GM12878 (cell line): Measurements from ENCODE around the gene EEFSEC. TPM values are rescaled to one million over a fixed set of nuclear protein-coding genes. Genes with fewer than 3 reads are reported as not detected.

ENCODE experiments used
- ATAC-seq: fragments of 200-7000 bp; cut with Tn5 transposase; 3 replicates; pipeline ENCODE4 v1.9.1; 2020; ENCODE audit warnings: mild to moderate bottlenecking, moderate library complexity
- BruUV-seq: library from RNA; stranded (reverse); fragments of 400-500 nt; replicated peaks from 2 replicates; lab custom pipeline; 2021; lab: Mats Ljungman, UMichigan
- CTCF ChIA-PET: fragments of 300-600 bp; sonication (Branson Sonifier 250); formaldehyde crosslinking; extraction: SDS; loops from one replicate; lab custom pipeline; 2021; ENCODE audit warnings: inconsistent platforms; lab: Yijun Ruan, JAX
- POLR2A ChIA-PET: fragments of 350-600 bp; formaldehyde crosslinking; extraction: SDS; loops from one replicate; lab custom pipeline; 2021; ENCODE audit warnings: inconsistent platforms; lab: Charles Lee
- RAD21 ChIA-PET: fragments of 300-600 bp; sonication (Branson Sonifier 250); formaldehyde crosslinking; loops from one replicate; lab custom pipeline; 2023; ENCODE audit warnings: antibody characterized with exemption; ENCODE audit not compliant: unreplicated experiment; lab: Charles Lee
- SMC1A ChIA-PET: fragments of 300-600 bp; sonication (Branson Sonifier 250); formaldehyde crosslinking; loops from one replicate; lab custom pipeline; 2023; ENCODE audit not compliant: unreplicated experiment, uncharacterized antibody; lab: Charles Lee
- DNase-seq: peaks from one replicate; pipeline ENCODE4 v3.0.0-alpha.2; 2011; ENCODE audit warnings: low read depth, low spot score
- FAIRE-seq: peaks from 3 replicates; lab custom pipeline; 2011; peaks lifted over from hg19 to GRCh38; lab: Jason Lieb, UNC
- H2AFZ ChIP-seq: 2 replicates; pipeline ENCODE4 v1.6.0; 2011; ENCODE audit warnings: low read depth, low read length, control low read depth; ENCODE audit not compliant: control insufficient read depth
- H3K27ac ChIP-seq: 2 replicates; pipeline ENCODE4 v1.5.1; 2011; ENCODE audit warnings: control low read depth; ENCODE audit not compliant: control insufficient read depth, insufficient read depth
- H3K27me3 ChIP-seq, 2 experiments: replicated peaks in 1 of 2; 2 replicates each; pipeline versions ENCODE4 v1.6.0 to v1.6.1; 2011; ENCODE audit warnings: low read length in 1 of 2; ENCODE audit not compliant: control insufficient read depth in 2 of 2, insufficient read depth in 2 of 2
- H3K36me3 ChIP-seq, 2 experiments: 2 replicates each; pipeline ENCODE4 v1.5.1; 2011; ENCODE audit warnings: low read length in 1 of 2; ENCODE audit not compliant: control insufficient read depth in 2 of 2, insufficient read depth in 2 of 2
- H3K4me1 ChIP-seq: 2 replicates; pipeline ENCODE4 v1.6.1; 2011; ENCODE audit warnings: mild to moderate bottlenecking, low read length, moderate library complexity, mixed read lengths; ENCODE audit not compliant: control insufficient read depth, insufficient read depth
- H3K4me2 ChIP-seq: 2 replicates; pipeline ENCODE4 v1.6.0; 2011; ENCODE audit warnings: control low read depth; ENCODE audit not compliant: control insufficient read depth, insufficient read depth
- H3K4me3 ChIP-seq: fragments of 200-600 bp; sonication (generic); 2 replicates; pipeline ENCODE4 v1.5.1; 2016
- H3K79me2 ChIP-seq: 2 replicates; pipeline ENCODE4 v1.6.0; 2011; ENCODE audit warnings: low read length; ENCODE audit not compliant: control insufficient read depth, insufficient read depth
- H3K9ac ChIP-seq: 2 replicates; pipeline ENCODE4 v1.8.0; 2011; ENCODE audit warnings: low read length, control low read depth, mixed read lengths; ENCODE audit not compliant: control insufficient read depth, insufficient read depth
- H3K9me3 ChIP-seq: replicated peaks from 3 replicates; pipeline ENCODE4 v1.5.1; 2011; ENCODE audit warnings: mild to moderate bottlenecking, low read length; ENCODE audit not compliant: control insufficient read depth, insufficient read depth
- H4K20me1 ChIP-seq: 2 replicates; pipeline ENCODE4 v1.6.0; 2011; ENCODE audit not compliant: control insufficient read depth, insufficient read depth
- BACH1 ChIP-seq: fragments of 450-650 bp; IDR thresholded peaks from 2 replicates; pipeline ENCODE4 v1.6.1; 2017; ENCODE audit warnings: mild to moderate bottlenecking, borderline replicate concordance
- BCL11A ChIP-seq: IDR thresholded peaks from 2 replicates; pipeline ENCODE4 v1.6.1; 2011; ENCODE audit warnings: low read depth, low read length
- HDAC2 ChIP-seq: fragments of 200-600 bp; sonication (generic); IDR thresholded peaks from 2 replicates; pipeline ENCODE4 v1.6.1; 2017
- IRF4 ChIP-seq: IDR thresholded peaks from 2 replicates; pipeline ENCODE4 v1.6.1; 2011; ENCODE audit warnings: low read depth, low read length
- LARP7 ChIP-seq: fragments of 450-650 bp; IDR thresholded peaks from 2 replicates; pipeline ENCODE4 v1.6.1; 2017; ENCODE audit warnings: mild to moderate bottlenecking
- NBN ChIP-seq: fragments of 450-650 bp; IDR thresholded peaks from 2 replicates; pipeline ENCODE4 v1.6.1; 2016
- POU2F2 ChIP-seq: IDR thresholded peaks from 3 replicates; pipeline ENCODE4 v1.6.1; 2011; ENCODE audit warnings: low read depth, mild to moderate bottlenecking, low read length, borderline replicate concordance
- RB1 ChIP-seq: fragments of 450-650 bp; formaldehyde crosslinking; IDR thresholded peaks from 2 replicates; pipeline ENCODE4 v1.6.1; 2017; ENCODE audit warnings: mild to moderate bottlenecking, borderline replicate concordance
- SIN3A ChIP-seq: IDR thresholded peaks from 2 replicates; pipeline ENCODE4 v1.6.1; 2012; ENCODE audit warnings: low read depth, low read length, improper control_type of control experiment
- SMARCA5 ChIP-seq: fragments of 450-650 bp; IDR thresholded peaks from 2 replicates; pipeline ENCODE4 v1.6.1; 2017; ENCODE audit warnings: mild to moderate bottlenecking
- SRF ChIP-seq, 2 experiments: IDR thresholded peaks; 2 replicates each; pipeline ENCODE4 v1.6.1; 2011; ENCODE audit warnings: low read depth in 2 of 2, low read length in 2 of 2, mild to moderate bottlenecking in 1 of 2, moderate library complexity in 1 of 2
- TBL1XR1 ChIP-seq: IDR thresholded peaks from 2 replicates; pipeline ENCODE4 v1.6.1; 2012; ENCODE audit warnings: low read depth, low read length, improper control_type of control experiment
- WRNIP1 ChIP-seq: IDR thresholded peaks from 2 replicates; pipeline ENCODE4 v1.6.1; 2011; ENCODE audit warnings: low read depth, low read length, improper control_type of control experiment, borderline replicate concordance
- YY1 ChIP-seq: IDR thresholded peaks from 2 replicates; pipeline ENCODE4 v1.6.1; 2011; ENCODE audit warnings: low read depth, mild to moderate bottlenecking, low read length
- ZNF217 ChIP-seq: fragments of 450-650 bp; IDR thresholded peaks from 2 replicates; pipeline ENCODE4 v1.6.1; 2017; ENCODE audit warnings: antibody characterized with exemption, mild to moderate bottlenecking
- WGBS: methylation state at CpG from one replicate; pipeline ENCODE4 v1.1.6; 2016; ENCODE audit warnings: low lambda C conversion rate; ENCODE audit not compliant: insufficient replicate concordance, insufficient coverage; ENCODE audit errors: missing lambda C conversion rate; 5-methylcytosine and 5-hydroxymethylcytosine counted together
- in situ Hi-C: fragments of 300-500 bp; cut with MboI; formaldehyde crosslinking; loops from 9 replicates; pipeline ENCODE4 v1.14.3; 2018; ENCODE audit warnings: mixed read lengths
- intact Hi-C: fragments of 100-400 bp; cut with micrococcal nuclease; formaldehyde crosslinking; loops from one replicate; pipeline ENCODE4 v1.14.2; 2022; ENCODE audit not compliant: unreplicated experiment
- polyA plus RNA-seq, 11 experiments: library from polyadenylated mRNA; depleted of rRNA in 4 of 11; unstranded in 6 of 11; stranded (reverse) in 5 of 11; fragments of >200 nt; fragmentation: Nextera tagmentation in 4 of 11; fragmentation: Illumina TruSeq in 1 of 11; extraction: Ambion mirVana in 4 of 11; extraction: Trizol in 1 of 11; gene quantifications; 1 replicate in 1 of 11; 2 replicates in 10 of 11; pipeline versions ENCODE4 v1.2.1 to v1.2.3, GENCODE V29; 2011 to 2016; ENCODE audit warnings: inconsistent platforms in 2 of 11, missing spikeins in 2 of 11, low read depth in 1 of 11
- total RNA-seq, 4 experiments: library from RNA; depleted of rRNA in 3 of 4; stranded (reverse); fragments of >200 nt in 3 of 4; fragmentation: Illumina TruSeq in 1 of 4; extraction: Trizol in 1 of 4; gene quantifications; 2 replicates each; pipeline versions ENCODE4 v1.2.1 to v1.2.3, GENCODE V29; 2013 to 2021
- TF ChIP-seq, protein P1 (sequence below): fragments of 450-650 bp; IDR thresholded peaks from 2 replicates; pipeline ENCODE4 v1.6.1; 2017; ENCODE audit warnings: low read depth, mild to moderate bottlenecking, moderate library complexity

The EEFSEC gene
- total and polyA plus RNA-seq, 10 of the 15 experiments (the other 5 are each of a cell fraction or from before 2014, with no cell fraction given): 0.29 to 29.1 (median 16.1) TPM

DNA sequence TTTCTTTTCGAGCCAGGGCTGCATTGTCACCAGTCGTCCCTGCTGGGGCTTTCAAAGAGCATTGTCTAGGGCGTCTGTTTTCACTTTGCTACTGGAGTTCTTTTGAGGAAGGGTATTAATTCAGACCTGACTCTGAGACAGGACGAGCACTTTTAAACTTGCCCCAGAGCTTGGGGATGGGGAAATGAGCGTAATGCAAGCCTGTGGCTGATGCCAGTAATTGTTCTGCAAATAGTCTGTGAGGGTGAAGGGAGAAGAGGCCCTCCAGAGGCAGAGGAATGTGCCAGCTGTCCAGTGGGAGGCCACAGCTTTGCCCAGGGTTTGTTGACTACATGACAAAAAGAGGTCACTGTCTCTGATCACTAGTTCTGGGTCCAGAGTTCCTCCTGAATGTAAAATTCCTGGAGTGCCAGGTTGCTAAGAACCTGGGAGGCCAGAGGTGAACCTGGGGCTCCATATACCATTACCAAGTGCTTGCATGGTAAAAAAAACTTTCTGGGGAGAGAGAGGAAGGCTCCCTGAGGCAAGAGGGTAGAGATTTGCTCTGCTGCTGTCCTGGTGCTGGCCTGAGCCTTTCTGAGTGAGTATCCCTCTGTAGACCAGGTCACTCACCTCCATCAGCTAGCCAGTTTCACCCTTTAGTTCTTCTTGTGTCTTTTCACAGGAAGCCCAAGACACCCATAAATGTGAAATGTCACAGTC, 14.8 kb downstream of the EEFSEC start:
- no peak overlapping the region for H3K9ac ChIP-seq
- TF ChIP-seq SIN3A (no peak), ZNF217 (no peak), RB1 (no peak), SMARCA5 (no peak), NBN (no peak), LARP7 (no peak), BCL11A (no peak), WRNIP1 (no peak), BACH1 (no peak), TBL1XR1 (no peak), SRF (IDR thresholded peaks at IDR 0.05; ENCODE audit: low read depth in 2 of 2, low read length in 2 of 2) (no peak), POU2F2 (no peak), YY1 (no peak), IRF4 (no peak), HDAC2 (no peak)
- TF ChIP-seq, protein P1, sequence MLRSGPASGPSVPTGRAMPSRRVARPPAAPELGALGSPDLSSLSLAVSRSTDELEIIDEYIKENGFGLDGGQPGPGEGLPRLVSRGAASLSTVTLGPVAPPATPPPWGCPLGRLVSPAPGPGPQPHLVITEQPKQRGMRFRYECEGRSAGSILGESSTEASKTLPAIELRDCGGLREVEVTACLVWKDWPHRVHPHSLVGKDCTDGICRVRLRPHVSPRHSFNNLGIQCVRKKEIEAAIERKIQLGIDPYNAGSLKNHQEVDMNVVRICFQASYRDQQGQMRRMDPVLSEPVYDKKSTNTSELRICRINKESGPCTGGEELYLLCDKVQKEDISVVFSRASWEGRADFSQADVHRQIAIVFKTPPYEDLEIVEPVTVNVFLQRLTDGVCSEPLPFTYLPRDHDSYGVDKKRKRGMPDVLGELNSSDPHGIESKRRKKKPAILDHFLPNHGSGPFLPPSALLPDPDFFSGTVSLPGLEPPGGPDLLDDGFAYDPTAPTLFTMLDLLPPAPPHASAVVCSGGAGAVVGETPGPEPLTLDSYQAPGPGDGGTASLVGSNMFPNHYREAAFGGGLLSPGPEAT: no peak
- H3K4me1 ChIP-seq: no peaks in the 10 kb centered on the region
- ChIA-PET CTCF (interaction anchor here (0.5 to 1.0 kb wide), 2 partner anchors 41 to 66 kb away, joined by 3 read pairs; no protein-coding TSS in a partner anchor), RAD21 (no interaction called here), SMC1A (interaction anchor here (1.3 kb wide), 1 partner anchor 23 kb away, joined by 3 read pairs; no protein-coding TSS in a partner anchor), POLR2A (no interaction called here)
- DNase-seq (no peak), ATAC-seq (no peak), FAIRE-seq (no peak)
- H3K79me2 ChIP-seq: no peaks in the 10 kb centered on the region
- no peak overlapping the region for H3K4me3 ChIP-seq
- H3K27me3 ChIP-seq: no peaks in the 10 kb centered on the region
- H3K4me2 ChIP-seq: no peak overlapping the region
- no TSS peak for BruUV-seq
- intact Hi-C loops: no loop called here
- in situ Hi-C loops: no loop called here
- no peak overlapping the region for H3K27ac ChIP-seq
- H3K9me3 ChIP-seq: no peaks in the 10 kb centered on the region
- H4K20me1 ChIP-seq: no peaks in the 10 kb centered on the region
- H3K36me3 ChIP-seq: no peaks in the 10 kb centered on the region; a peak in 1 of 4 replicates
- H2AFZ ChIP-seq: no peak overlapping the region
- WGBS: 87% methylated on average over 5 of the region's 5 CpGs
